GM19463 (cell line): ENCODE data around the gene TMEM144.

Experiments
- ATAC-seq: cut with Tn5 transposase; IDR thresholded peaks from one replicate; pipeline ENCODE4 v1.9.1; 2021; ENCODE audit warnings: mild to moderate bottlenecking, moderate library complexity; ENCODE audit not compliant: unreplicated experiment

Gene TMEM144

DNA sequence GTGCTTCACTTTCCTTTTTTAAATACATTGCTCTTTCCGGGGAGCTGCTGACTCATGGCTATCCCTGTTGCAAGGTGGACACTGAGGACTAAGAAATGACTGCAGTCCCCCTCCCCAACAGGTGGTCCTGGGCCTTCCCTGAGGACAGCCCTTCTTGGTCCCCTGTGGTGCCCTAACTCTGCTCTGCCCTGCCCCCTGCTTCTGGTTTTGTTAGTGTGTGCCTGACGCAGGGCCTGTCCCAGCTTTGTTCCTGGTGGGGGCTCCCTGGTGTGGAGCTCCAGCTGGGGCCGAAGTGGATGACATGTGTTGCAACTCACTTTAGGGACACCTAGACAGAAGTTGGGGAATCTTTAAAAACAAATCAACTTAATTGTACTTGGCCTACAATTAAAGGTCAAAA lies 81.9 kb downstream of the TMEM144 start:
- no peak for ATAC-seq

- no peak for ATAC-seq
These were observed 84.8 kb downstream of the TMEM144 start for GRCh38 chr4:158295053-158295452.

- ATAC-seq: no peak
These were observed 87.6 kb downstream of the TMEM144 start for GRCh38 chr4:158297866-158298265.

GRCh38 chr4:158299459-158300007 lies 89.2 kb downstream of the TMEM144 start:
- ATAC-seq: no peak

DNA sequence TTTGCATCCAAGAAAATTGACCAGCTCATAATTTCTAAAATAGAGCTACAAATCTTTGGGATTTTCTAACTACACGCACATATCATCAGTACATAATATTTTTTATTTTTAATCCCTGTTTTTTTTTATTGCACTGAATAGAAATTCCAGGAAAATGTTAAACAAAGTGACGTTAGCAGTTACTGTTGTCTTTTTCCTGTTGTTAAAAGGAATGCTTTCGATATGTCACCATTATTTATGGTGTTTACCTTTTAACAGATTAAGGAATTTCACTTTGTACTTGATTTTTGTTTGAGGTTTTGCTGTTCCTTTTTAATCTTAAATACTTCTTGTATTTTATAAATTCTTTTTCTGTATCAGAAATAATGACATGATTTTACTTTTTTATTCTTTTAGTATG lies 89.7 kb downstream of the TMEM144 start:
- ATAC-seq: no peak

GRCh38 chr4:158302076-158302866 lies 92.0 kb downstream of the TMEM144 start:
- no peak for ATAC-seq

GRCh38 chr4:158304694-158305093 lies 94.4 kb downstream of the TMEM144 start:
- ATAC-seq: no peak
